Heart right ventricle (tissue), 16 donors: ENCODE results near the gene UGT3A1. TPM values are rescaled to one million over a fixed set of nuclear protein-coding genes. Genes with fewer than 3 reads are reported as not detected.
"Not testable (repeated sequence)": the region's sequence is repeated elsewhere in the genome, so short reads cannot be mapped to it uniquely, and the experiment has no call there.

Experiments used
- ATAC-seq, 8 donors: fragments of 200-7000 bp; cut with Tn5 transposase; one replicate each; pipeline ENCODE4 v1.9.1; 2020; ENCODE audit warnings: mild to moderate bottlenecking in 8 of 8, moderate library complexity in 8 of 8, moderate number of reproducible peaks in 1 of 8
- DNase-seq, 2 donors: peaks; one replicate each; pipeline ENCODE4 v3.0.0-alpha.2; 2020
- H3K27ac ChIP-seq, 10 donors: fragments of 200-600 bp; sonication (generic) in 2 of 10; one replicate each; pipeline versions ENCODE4 v1.5.0 to v1.8.0; 2020 to 2022; ENCODE audit warnings: mild to moderate bottlenecking in 3 of 10
- H3K27me3 ChIP-seq, 7 donors: fragments of 200-600 bp; one replicate each; pipeline ENCODE4 v1.8.0; 2021 to 2022; ENCODE audit warnings: mild to moderate bottlenecking in 2 of 7
- H3K36me3 ChIP-seq, 9 donors: fragments of 200-600 bp; sonication (generic) in 1 of 9; one replicate each; pipeline versions ENCODE4 v1.5.0 to v1.8.0; 2020 to 2022; ENCODE audit warnings: mild to moderate bottlenecking in 2 of 9
- H3K4me1 ChIP-seq, 9 donors: fragments of 200-600 bp; sonication (generic) in 1 of 9; one replicate each; pipeline versions ENCODE4 v1.5.0 to v1.8.0; 2020 to 2022; ENCODE audit warnings: mild to moderate bottlenecking in 4 of 9
- H3K4me3 ChIP-seq, 10 donors: fragments of 200-600 bp; sonication (generic) in 2 of 10; one replicate each; pipeline versions ENCODE4 v1.5.0 to v1.8.0; 2020 to 2022; ENCODE audit warnings: mild to moderate bottlenecking in 7 of 10, moderate library complexity in 2 of 10
- H3K9me3 ChIP-seq, 11 donors: fragments of 200-600 bp in 10 of 11; sonication (generic) in 2 of 11; one replicate each; pipeline versions ENCODE4 v1.5.0 to v1.8.0; 2013 to 2022; ENCODE audit warnings: mild to moderate bottlenecking in 2 of 11, control low read depth in 1 of 11, moderate library complexity in 1 of 11
- WGBS, 2 donors: extraction: QIAGEN DNeasy Blood & Tissue Kit; methylation state at CpG; one replicate each; pipeline ENCODE4 v1.1.7; 2013; ENCODE audit warnings: inconsistent platforms in 1 of 2; 5-methylcytosine and 5-hydroxymethylcytosine counted together
- intact Hi-C, 10 donors: fragments of 100-400 bp; cut with DNase I; formaldehyde crosslinking; loops; one replicate each; pipeline versions ENCODE4 v1.11.1 to v1.14.2; 2022
- polyA plus RNA-seq, 2 donors: library from polyadenylated mRNA; stranded (reverse); fragments of 200-250 nt; gene quantifications; one replicate each; pipeline ENCODE4 v1.2.3, GENCODE V29; 2013
- total RNA-seq, 10 donors: library from RNA; stranded (reverse); fragmentation: NEBNext Ultra II Directional in 3 of 10; extraction: Animal tissue kit (Norgen Biotek cat#: 25700) in 3 of 10; gene quantifications; one replicate each; pipeline versions ENCODE4 v1.2.1 to v1.2.4, GENCODE V29; 2021 to 2023
- TF ChIP-seq, protein P1 (sequence below), 9 donors: fragments of 200-600 bp; sonication (generic) in 2 of 9; IDR thresholded peaks; one replicate each; pipeline versions ENCODE4 v1.5.0 to v1.8.0; 2021 to 2022; ENCODE audit warnings: antibody characterized with exemption in 9 of 9, mild to moderate bottlenecking in 5 of 9, moderate library complexity in 1 of 9
- donor health status: Arrhythmogenic right ventricular cardiomyopathy.
- donor health status: ischemic (EF 13 %, LVEDD 7.1; RV severe dilation, severe dysfunction).
- donor health status: healthy with polysubstance abuse.
- donor health status: DM: no; HTN: yes; CAD: no.
- donor health status: DM: no; HTN: no; CAD: no.
- donor health status: ischemic (EF 25% LVEDD 6.9; RV normal size, moderate dysfunction).
- donor health status: ischemic (EF 25% LVEDD 5.7; RV mildly dilated, moderate dysfunction).
- donor health status: healthy.
- donor health status: DM: yes; HTN: yes; CAD: no.
- donor health status: Ischemic cardiomyopathy.
- donor health status: ischemic (EF 35%, LVEDD 5.7; RV mildly dilated, moderate dysfunction).
- donor health status: nonischemic (EF 11% LVEDD 7.7; RV severe dilation, severe dysfunction).
- donor health status: DM: yes; HTN: yes; CAD: no.
- donor health status: PGD.
- donor health status: ischemic (EF 29% LVEDD 5.4; RV normal size, mild dysfunction).
- donor health status: nonischemic (EF 23%, LVEDD 6.1; RV moderate dilation, normal function).

Gene UGT3A1
- total and polyA plus RNA-seq, 12 donors = not detected

DNA sequence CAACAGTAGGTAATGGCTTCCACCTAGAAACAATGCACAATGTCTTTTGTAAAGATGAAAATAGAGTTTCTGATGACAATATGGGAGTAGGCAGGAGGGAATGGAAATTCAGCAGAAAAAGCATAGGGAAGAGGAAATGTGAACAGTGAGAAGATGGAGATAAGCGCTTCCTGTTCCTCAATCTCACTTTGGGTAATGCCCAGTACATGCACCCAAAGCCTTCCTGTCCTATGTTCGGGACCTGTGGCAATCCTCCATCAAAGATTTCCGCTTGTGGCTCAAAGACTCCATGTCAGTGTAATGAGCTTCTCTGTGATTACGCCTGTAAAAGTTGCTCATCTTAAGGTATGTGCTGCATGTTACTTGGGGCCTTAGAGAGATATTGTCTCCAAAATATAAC, 2.7 kb downstream of the UGT3A1 start:
- Histone ChIP-seq H3K27ac (no peak overlapping the region), H3K27me3 (peaks cover 0 to 16% (median 14%) of the 10 kb centered on the region in 7 donors), H3K36me3 (no peaks in the 10 kb centered on the region), H3K4me3 (no peak overlapping the region), H3K9me3 (peaks cover 0 to 2% (median 0%) of the 10 kb centered on the region in 11 donors), H3K4me1 (no peaks in the 10 kb centered on the region)
- intact Hi-C loops = no loop called here
- 59 to 78% methylated on average over 4 of the region's 4 CpGs for WGBS, 2 donors
- TF ChIP-seq, protein P1, sequence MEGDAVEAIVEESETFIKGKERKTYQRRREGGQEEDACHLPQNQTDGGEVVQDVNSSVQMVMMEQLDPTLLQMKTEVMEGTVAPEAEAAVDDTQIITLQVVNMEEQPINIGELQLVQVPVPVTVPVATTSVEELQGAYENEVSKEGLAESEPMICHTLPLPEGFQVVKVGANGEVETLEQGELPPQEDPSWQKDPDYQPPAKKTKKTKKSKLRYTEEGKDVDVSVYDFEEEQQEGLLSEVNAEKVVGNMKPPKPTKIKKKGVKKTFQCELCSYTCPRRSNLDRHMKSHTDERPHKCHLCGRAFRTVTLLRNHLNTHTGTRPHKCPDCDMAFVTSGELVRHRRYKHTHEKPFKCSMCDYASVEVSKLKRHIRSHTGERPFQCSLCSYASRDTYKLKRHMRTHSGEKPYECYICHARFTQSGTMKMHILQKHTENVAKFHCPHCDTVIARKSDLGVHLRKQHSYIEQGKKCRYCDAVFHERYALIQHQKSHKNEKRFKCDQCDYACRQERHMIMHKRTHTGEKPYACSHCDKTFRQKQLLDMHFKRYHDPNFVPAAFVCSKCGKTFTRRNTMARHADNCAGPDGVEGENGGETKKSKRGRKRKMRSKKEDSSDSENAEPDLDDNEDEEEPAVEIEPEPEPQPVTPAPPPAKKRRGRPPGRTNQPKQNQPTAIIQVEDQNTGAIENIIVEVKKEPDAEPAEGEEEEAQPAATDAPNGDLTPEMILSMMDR (IDR thresholded peaks at IDR 0.05) = no peak
- DNase-seq (no peak), ATAC-seq (no peak)

DNA sequence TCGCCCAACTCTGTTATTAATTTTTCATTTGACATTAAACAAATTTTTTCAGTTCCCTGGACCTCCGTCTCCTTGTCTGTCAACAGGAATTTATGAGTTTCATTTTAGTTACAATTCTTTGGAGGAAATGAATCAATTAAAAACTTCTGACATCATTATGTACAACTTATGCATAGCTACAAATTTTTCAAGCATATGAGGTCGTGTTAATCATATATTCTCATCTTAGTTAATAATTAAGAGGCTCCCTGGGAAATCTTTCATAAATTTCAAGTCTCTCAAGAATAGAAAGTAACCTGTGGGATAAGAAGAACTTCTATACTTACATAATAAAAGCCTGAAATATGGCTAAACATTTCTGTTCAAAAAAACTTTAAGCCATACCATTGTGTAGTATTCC, 3.4 kb downstream of the UGT3A1 start:
- intact Hi-C loops = no loop called here
- no peaks in the 10 kb centered on the region for H3K36me3 ChIP-seq
- 51 to 52% methylated on average over 3 of the region's 3 CpGs for WGBS, 2 donors

DNA sequence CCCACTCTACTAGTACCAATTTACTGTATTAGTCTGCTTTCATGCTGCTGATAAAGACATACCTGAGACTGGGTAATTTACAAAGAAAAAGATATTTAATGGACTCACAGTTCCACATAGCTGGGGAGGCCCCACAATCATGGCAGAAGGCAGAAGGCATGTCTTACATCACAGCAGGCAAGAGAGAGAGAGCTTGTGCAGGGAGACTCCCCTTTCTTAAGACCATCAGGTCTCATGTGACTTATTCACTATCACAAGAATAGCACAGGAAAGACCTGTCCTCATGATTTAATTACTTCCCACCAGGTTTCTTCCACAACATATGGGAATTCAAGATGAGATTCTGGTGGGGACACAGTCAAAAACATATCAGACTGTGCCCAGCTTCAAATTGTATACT, 11.5 kb downstream of the UGT3A1 start:
- TF ChIP-seq, protein P1 (IDR thresholded peaks at IDR 0.05) = no peak
- ATAC-seq = no peak
- H3K36me3 ChIP-seq = no peaks in the 10 kb centered on the region
- DNase-seq = no peak
- intact Hi-C loops = no loop called here
- no peaks in the 10 kb centered on the region for H3K4me1 ChIP-seq
- H3K27ac ChIP-seq = no peak overlapping the region
- no peaks in the 10 kb centered on the region for H3K27me3 ChIP-seq
- H3K9me3 ChIP-seq = peaks cover 0 to 17% (median 0%) of the 10 kb centered on the region in 11 donors
- H3K4me3 ChIP-seq = no peak overlapping the region

More for the DNA sequence above, 3.4 kb downstream of the UGT3A1 start:
- Histone ChIP-seq H3K4me3 (no peak overlapping the region), H3K27me3 (peaks cover 0 to 16% (median 14%) of the 10 kb centered on the region in 7 donors), H3K9me3 (peaks cover 0 to 2% (median 0%) of the 10 kb centered on the region in 11 donors), H3K4me1 (no peaks in the 10 kb centered on the region), H3K27ac (no peak overlapping the region)
- no peak for DNase-seq
- no peak for ATAC-seq
- TF ChIP-seq, protein P1 (IDR thresholded peaks at IDR 0.05) = no peak

DNA sequence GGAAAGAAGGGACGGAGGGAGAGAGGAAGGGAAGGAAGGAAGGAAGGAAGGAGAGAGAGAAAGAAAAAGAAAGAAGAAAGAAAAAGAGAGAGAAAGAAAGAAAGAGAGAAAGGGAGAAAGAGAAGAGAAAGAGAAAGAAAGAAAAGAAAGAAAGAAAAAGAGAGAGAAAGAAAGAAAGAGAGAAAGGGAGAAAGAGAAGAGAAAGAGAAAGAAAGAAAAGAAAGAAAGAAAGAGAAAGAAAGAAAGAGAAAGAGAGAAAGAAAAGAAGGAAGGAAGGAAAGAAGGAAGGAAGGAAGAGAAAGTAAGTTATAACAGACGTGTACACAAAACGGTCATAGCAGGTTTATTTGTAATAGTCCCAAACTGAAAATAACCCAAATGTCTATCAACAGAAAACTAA, 14.3 kb downstream of the UGT3A1 start:
- H3K9me3 ChIP-seq = peaks cover 0 to 13% (median 0%) of the 10 kb centered on the region in 11 donors
- H3K36me3 ChIP-seq, H3K27ac ChIP-seq, H3K4me3 ChIP-seq, DNase-seq, H3K27me3 ChIP-seq, H3K4me1 ChIP-seq, ATAC-seq, intact Hi-C loops: not testable (repeated sequence)
- 55 to 68% methylated on average over 3 of the region's 3 CpGs for WGBS, 2 donors

DNA sequence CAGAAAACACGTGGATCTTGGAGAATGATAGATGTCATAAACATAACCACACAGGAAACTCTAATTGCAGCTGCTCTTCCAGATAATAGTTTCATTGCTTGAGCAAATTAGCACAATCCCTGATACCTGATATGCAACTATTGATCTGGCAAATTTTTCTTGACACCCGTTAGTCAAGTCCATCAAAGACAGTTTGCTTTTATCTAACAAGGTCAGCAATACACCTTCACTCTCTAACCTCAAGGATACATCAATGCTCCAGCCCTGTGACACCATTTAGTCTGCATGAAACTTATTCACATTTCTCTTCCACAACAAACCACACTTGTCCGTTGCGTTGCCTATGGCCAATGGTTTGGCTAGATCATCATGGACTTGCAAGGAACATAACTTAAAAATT, 16.6 kb downstream of the UGT3A1 start:
- Histone ChIP-seq H3K27me3 (peaks cover 0 to 3% (median 0%) of the 10 kb centered on the region in 7 donors), H3K27ac (no peak overlapping the region), H3K4me3 (no peak overlapping the region), H3K9me3 (peaks cover 0 to 6% (median 0%) of the 10 kb centered on the region in 11 donors), H3K36me3 (no peaks in the 10 kb centered on the region), H3K4me1 (no peaks in the 10 kb centered on the region)
- TF ChIP-seq, protein P1 (IDR thresholded peaks at IDR 0.05) = no peak
- ATAC-seq (no peak), DNase-seq (no peak)
- WGBS, 2 donors = 76 to 78% methylated on average over 4 of the region's 4 CpGs
- intact Hi-C loops = no loop called here
